Measurements from ENCODE around the gene C4A. TPM values are rescaled to one million over a fixed set of nuclear protein-coding genes. Genes with fewer than 3 reads are reported as not detected.

The C4A gene
- total RNA-seq, 1 donor from 2014 or later: 6.1 TPM

GRCh38 chr6:32050562-32050961, 68.7 kb downstream of the C4A start:
- no peak overlapping the region for H3K4me3 Mint-ChIP-seq (ENCODE audit: unreplicated experiment)

More at GRCh38 chr6:32050562-32050961, 68.7 kb downstream of the C4A start:
- H3K27me3 Mint-ChIP-seq (ENCODE audit: unreplicated experiment): peaks cover 17% of the 10 kb centered on the region
- H3K27ac Mint-ChIP-seq (ENCODE audit: unreplicated experiment): no peak overlapping the region
- no peaks in the 10 kb centered on the region for H3K9me3 Mint-ChIP-seq (ENCODE audit: unreplicated experiment)
- no peak for DNase-seq (ENCODE audit: low spot score)
- peaks cover 7% of the 10 kb centered on the region for H3K36me3 Mint-ChIP-seq (ENCODE audit: low read depth, unreplicated experiment)
- no peak for TF ChIP-seq CTCF (IDR thresholded peaks at IDR 0.05; ENCODE audit: unreplicated experiment)
- peaks cover 5% of the 10 kb centered on the region for H3K4me1 Mint-ChIP-seq (ENCODE audit: unreplicated experiment)

Small RNAs within 50 kb of the gene (microRNA-seq; reads per million reads assigned to microRNA genes)
- gene MIR1236 (ENCODE audit: unreplicated experiment): 1.6 reads per million, percentile 24 among the genes with 10 or more reads in this experiment

Other genes starting within 250 kb of the C4A start
- gene CLIC1, start 245.5 kb upstream of the C4A start, total RNA-seq (ENCODE audit: unreplicated experiment): 420 TPM
- gene MSH5, start 242.1 kb upstream of the C4A start, total RNA-seq (ENCODE audit: unreplicated experiment): 16.1 TPM
- 2.4 TPM for gene SAPCD1, start 219.4 kb upstream of the C4A start, total RNA-seq (ENCODE audit: unreplicated experiment)
- gene VWA7, start 204.7 kb upstream of the C4A start, total RNA-seq (ENCODE audit: unreplicated experiment): 0.74 TPM
- 53.0 TPM for gene VARS1, start 186.3 kb upstream of the C4A start, total RNA-seq (ENCODE audit: unreplicated experiment)
- 57.1 TPM for gene LSM2, start 175.1 kb upstream of the C4A start, total RNA-seq (ENCODE audit: unreplicated experiment)
- gene HSPA1L, start 166.8 kb upstream of the C4A start, total RNA-seq (ENCODE audit: unreplicated experiment): 0.82 TPM
- 27.2 TPM for gene HSPA1A, start 166.5 kb upstream of the C4A start, total RNA-seq (ENCODE audit: unreplicated experiment)
- 19.8 TPM for gene HSPA1B, start 154.3 kb upstream of the C4A start, total RNA-seq (ENCODE audit: unreplicated experiment)
- gene NEU1, start 119.2 kb upstream of the C4A start, total RNA-seq (ENCODE audit: unreplicated experiment): 31.9 TPM
- gene SLC44A4, start 103.1 kb upstream of the C4A start, total RNA-seq (ENCODE audit: unreplicated experiment): 1.6 TPM
- gene EHMT2, start 84.4 kb upstream of the C4A start, total RNA-seq (ENCODE audit: unreplicated experiment): 53.4 TPM
- 9.0 TPM for gene ZBTB12, start 80.0 kb upstream of the C4A start, total RNA-seq (ENCODE audit: unreplicated experiment)
- gene C2, start 54.3 kb upstream of the C4A start, total RNA-seq (ENCODE audit: unreplicated experiment): 0.82 TPM
- gene CFB, start 36.0 kb upstream of the C4A start, total RNA-seq (ENCODE audit: unreplicated experiment): not detected
- gene NELFE, start 23.1 kb upstream of the C4A start, total RNA-seq (ENCODE audit: unreplicated experiment): 47.8 TPM
- 63.4 TPM for gene SKIC2, start 22.9 kb upstream of the C4A start, total RNA-seq (ENCODE audit: unreplicated experiment)
- 12.6 TPM for gene DXO, start 9.9 kb upstream of the C4A start, total RNA-seq (ENCODE audit: unreplicated experiment)
- 4.6 TPM for gene C4B, start 32.7 kb downstream of the C4A start, total RNA-seq (ENCODE audit: unreplicated experiment)
- gene CYP21A2, start 56.4 kb downstream of the C4A start, total RNA-seq (ENCODE audit: unreplicated experiment): 0.44 TPM
- gene TNXB, start 127.3 kb downstream of the C4A start, total RNA-seq (ENCODE audit: unreplicated experiment): 7.5 TPM
- gene ATF6B, start 146.2 kb downstream of the C4A start, total RNA-seq (ENCODE audit: unreplicated experiment): 72.9 TPM
- gene FKBPL, start 148.2 kb downstream of the C4A start, total RNA-seq (ENCODE audit: unreplicated experiment): 5.2 TPM
- gene PRRT1, start 169.9 kb downstream of the C4A start, total RNA-seq (ENCODE audit: unreplicated experiment): 2.1 TPM
- gene PPT2, start 172.1 kb downstream of the C4A start, total RNA-seq (ENCODE audit: unreplicated experiment): 44.4 TPM
- 37.4 TPM for gene EGFL8, start 182.5 kb downstream of the C4A start, total RNA-seq (ENCODE audit: unreplicated experiment)
- 93.3 TPM for gene AGPAT1, start 194.0 kb downstream of the C4A start, total RNA-seq (ENCODE audit: unreplicated experiment)
- gene RNF5, start 196.3 kb downstream of the C4A start, total RNA-seq (ENCODE audit: unreplicated experiment): 44.4 TPM
- 42.2 TPM for gene AGER, start 202.2 kb downstream of the C4A start, total RNA-seq (ENCODE audit: unreplicated experiment)
- 308 TPM for gene PBX2, start 208.1 kb downstream of the C4A start, total RNA-seq (ENCODE audit: unreplicated experiment)
- 49.0 TPM for gene GPSM3, start 210.6 kb downstream of the C4A start, total RNA-seq (ENCODE audit: unreplicated experiment)
- 151 TPM for gene NOTCH4, start 242.0 kb downstream of the C4A start, total RNA-seq (ENCODE audit: unreplicated experiment)

Measured in endothelial cell (in vitro differentiated cells).